SK-N-SH treated with all-trans-retinoic acid at 6 μM for 48 hours (cell line): Measurements from ENCODE around the gene LRRC73.

Experiments used
- ATAC-seq: fragments of 200-7000 bp; cut with Tn5 transposase; 3 replicates; pipeline ENCODE4 v1.9.1; 2020; ENCODE audit warnings: mild to moderate bottlenecking, moderate library complexity
- ARNTL ChIP-seq: fragments of 450-650 bp; formaldehyde crosslinking; IDR thresholded peaks from 2 replicates; pipeline ENCODE4 v1.5.0; 2020; ENCODE audit warnings: low read depth, mild to moderate bottlenecking, moderate library complexity, borderline replicate concordance
- BACH2 ChIP-seq: fragments of 250-450 bp; sonication (Bioruptor Pico); IDR thresholded peaks from 2 replicates; pipeline ENCODE4 v1.9.0; 2021; ENCODE audit warnings: mild to moderate bottlenecking, borderline replicate concordance
- CREB5 ChIP-seq: fragments of 250-450 bp; sonication (Bioruptor Pico); IDR thresholded peaks from 2 replicates; pipeline ENCODE4 v1.5.1; 2020; ENCODE audit warnings: low read depth, mild to moderate bottlenecking, moderate library complexity
- CSDC2 ChIP-seq: fragments of 250-450 bp; sonication (Bioruptor Pico); IDR thresholded peaks from 2 replicates; pipeline ENCODE4 v1.5.0; 2020; ENCODE audit warnings: mild to moderate bottlenecking, moderate library complexity
- ESRRG ChIP-seq: fragments of 250-450 bp; sonication (Bioruptor Pico); IDR thresholded peaks from 2 replicates; pipeline ENCODE4 v1.6.1; 2021; ENCODE audit warnings: mild to moderate bottlenecking
- ISL1 ChIP-seq: fragments of 250-450 bp; sonication (Bioruptor Pico); IDR thresholded peaks from 2 replicates; pipeline ENCODE4 v2.1.2; 2022; ENCODE audit warnings: mild to moderate bottlenecking, moderate library complexity
- POU6F1 ChIP-seq: fragments of 250-450 bp; sonication (Bioruptor Pico); IDR thresholded peaks from 2 replicates; pipeline ENCODE4 v1.8.0; 2021; ENCODE audit warnings: low read depth, mild to moderate bottlenecking, moderate library complexity, borderline replicate concordance
- PPARA ChIP-seq: fragments of 250-450 bp; sonication (Bioruptor Pico); IDR thresholded peaks from 2 replicates; pipeline ENCODE4 v1.5.0; 2020; ENCODE audit warnings: mild to moderate bottlenecking, borderline replicate concordance
- RARB ChIP-seq: fragments of 250-450 bp; sonication (Bioruptor Pico); IDR thresholded peaks from 2 replicates; pipeline ENCODE4 v1.8.0; 2021; ENCODE audit warnings: mild to moderate bottlenecking, moderate library complexity
- SNAI2 ChIP-seq: fragments of 250-450 bp; sonication (Bioruptor Pico); IDR thresholded peaks from 2 replicates; pipeline ENCODE4 v1.5.0; 2020; ENCODE audit warnings: mild to moderate bottlenecking, moderate library complexity
- TCF4 ChIP-seq: fragments of 250-450 bp; sonication (Bioruptor Pico); IDR thresholded peaks from 2 replicates; pipeline ENCODE4 v1.8.0; 2021; ENCODE audit warnings: mild to moderate bottlenecking, moderate library complexity, borderline replicate concordance
- TOX ChIP-seq: fragments of 250-450 bp; sonication (Bioruptor Pico); IDR thresholded peaks from 2 replicates; pipeline ENCODE4 v1.8.0; 2021; ENCODE audit warnings: mild to moderate bottlenecking, moderate library complexity, borderline replicate concordance
- TSHZ2 ChIP-seq: fragments of 250-450 bp; sonication (Bioruptor Pico); IDR thresholded peaks from 2 replicates; pipeline ENCODE4 v1.5.0; 2020; ENCODE audit warnings: mild to moderate bottlenecking, moderate library complexity
- ZFP3 ChIP-seq: fragments of 250-450 bp; sonication (Bioruptor Pico); IDR thresholded peaks from 2 replicates; pipeline ENCODE4 v1.5.0; 2020; ENCODE audit warnings: mild to moderate bottlenecking, moderate library complexity
- ZNF70 ChIP-seq: fragments of 450-650 bp; formaldehyde crosslinking; IDR thresholded peaks from 2 replicates; pipeline ENCODE4 v1.5.0; 2020; ENCODE audit warnings: mild to moderate bottlenecking, moderate library complexity
- TF ChIP-seq, protein P1 (sequence below): fragments of 250-450 bp; sonication (Bioruptor Pico); IDR thresholded peaks from 2 replicates; pipeline ENCODE4 v1.8.0; 2020; ENCODE audit warnings: mild to moderate bottlenecking, moderate library complexity, borderline replicate concordance
- TF ChIP-seq, protein P2 (sequence below): fragments of 250-450 bp; sonication (Bioruptor Pico); IDR thresholded peaks from 2 replicates; pipeline ENCODE4 v1.5.1; 2021; ENCODE audit warnings: mild to moderate bottlenecking, moderate library complexity

The LRRC73 gene

GRCh38 chr6:43504756-43505593 is 5.2 kb downstream of the LRRC73 start (continued):
- no peak for TF ChIP-seq CREB5 (CRISPR knock-in tag)
- no peak for TF ChIP-seq BACH2 (CRISPR knock-in tag)
- TF ChIP-seq RARB: no peak
- no peak for TF ChIP-seq ISL1
- TF ChIP-seq, protein P1, sequence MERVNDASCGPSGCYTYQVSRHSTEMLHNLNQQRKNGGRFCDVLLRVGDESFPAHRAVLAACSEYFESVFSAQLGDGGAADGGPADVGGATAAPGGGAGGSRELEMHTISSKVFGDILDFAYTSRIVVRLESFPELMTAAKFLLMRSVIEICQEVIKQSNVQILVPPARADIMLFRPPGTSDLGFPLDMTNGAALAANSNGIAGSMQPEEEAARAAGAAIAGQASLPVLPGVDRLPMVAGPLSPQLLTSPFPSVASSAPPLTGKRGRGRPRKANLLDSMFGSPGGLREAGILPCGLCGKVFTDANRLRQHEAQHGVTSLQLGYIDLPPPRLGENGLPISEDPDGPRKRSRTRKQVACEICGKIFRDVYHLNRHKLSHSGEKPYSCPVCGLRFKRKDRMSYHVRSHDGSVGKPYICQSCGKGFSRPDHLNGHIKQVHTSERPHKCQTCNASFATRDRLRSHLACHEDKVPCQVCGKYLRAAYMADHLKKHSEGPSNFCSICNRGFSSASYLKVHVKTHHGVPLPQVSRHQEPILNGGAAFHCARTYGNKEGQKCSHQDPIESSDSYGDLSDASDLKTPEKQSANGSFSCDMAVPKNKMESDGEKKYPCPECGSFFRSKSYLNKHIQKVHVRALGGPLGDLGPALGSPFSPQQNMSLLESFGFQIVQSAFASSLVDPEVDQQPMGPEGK (CRISPR knock-in tag): no peak
- no peak for TF ChIP-seq PPARA (CRISPR knock-in tag)
- no peak for TF ChIP-seq ESRRG (CRISPR knock-in tag)
- TF ChIP-seq TOX (CRISPR knock-in tag): no peak

GRCh38 chr6:43503443-43503842 is 6.7 kb downstream of the LRRC73 start:
- TF ChIP-seq TSHZ2 (CRISPR knock-in tag): no peak
- ATAC-seq: no peak

DNA sequence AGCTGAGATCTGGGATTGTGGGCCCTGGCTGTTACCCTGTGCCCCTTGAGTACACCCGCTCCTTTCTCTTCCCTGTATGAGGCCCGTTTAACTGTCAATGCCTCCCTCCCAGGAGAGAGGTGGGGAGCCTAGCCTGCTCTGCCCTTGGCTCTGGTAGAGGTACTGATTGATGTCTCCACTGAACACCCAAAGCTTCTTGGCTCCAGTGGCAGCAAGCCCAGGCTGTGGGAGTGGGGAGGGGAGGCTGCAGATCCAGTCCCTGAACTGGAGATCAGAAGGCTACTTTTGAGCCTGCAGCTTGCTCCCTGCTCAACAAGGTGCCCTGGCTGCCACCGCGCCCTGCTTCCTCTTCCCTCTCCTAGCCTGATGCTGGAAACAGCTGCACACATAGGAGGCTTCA is 7.5 kb downstream of the LRRC73 start:
- ATAC-seq: no peak
- TF ChIP-seq ARNTL (CRISPR knock-in tag): no peak
- TF ChIP-seq CREB5 (CRISPR knock-in tag): no peak
- no peak for TF ChIP-seq ZNF70
- no peak for TF ChIP-seq CSDC2 (CRISPR knock-in tag)
- TF ChIP-seq SNAI2 (CRISPR knock-in tag): no peak
- TF ChIP-seq, protein P1 (CRISPR knock-in tag): no peak
- no peak for TF ChIP-seq ZFP3 (CRISPR knock-in tag)
- TF ChIP-seq, protein P2, sequence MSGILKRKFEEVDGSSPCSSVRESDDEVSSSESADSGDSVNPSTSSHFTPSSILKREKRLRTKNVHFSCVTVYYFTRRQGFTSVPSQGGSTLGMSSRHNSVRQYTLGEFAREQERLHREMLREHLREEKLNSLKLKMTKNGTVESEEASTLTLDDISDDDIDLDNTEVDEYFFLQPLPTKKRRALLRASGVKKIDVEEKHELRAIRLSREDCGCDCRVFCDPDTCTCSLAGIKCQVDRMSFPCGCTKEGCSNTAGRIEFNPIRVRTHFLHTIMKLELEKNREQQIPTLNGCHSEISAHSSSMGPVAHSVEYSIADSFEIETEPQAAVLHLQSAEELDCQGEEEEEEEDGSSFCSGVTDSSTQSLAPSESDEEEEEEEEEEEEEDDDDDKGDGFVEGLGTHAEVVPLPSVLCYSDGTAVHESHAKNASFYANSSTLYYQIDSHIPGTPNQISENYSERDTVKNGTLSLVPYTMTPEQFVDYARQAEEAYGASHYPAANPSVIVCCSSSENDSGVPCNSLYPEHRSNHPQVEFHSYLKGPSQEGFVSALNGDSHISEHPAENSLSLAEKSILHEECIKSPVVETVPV (CRISPR knock-in tag): no peak
- TF ChIP-seq ESRRG (CRISPR knock-in tag): no peak
- no peak for TF ChIP-seq TOX (CRISPR knock-in tag)
- no peak for TF ChIP-seq BACH2 (CRISPR knock-in tag)
- no peak for TF ChIP-seq POU6F1
- TF ChIP-seq TCF4 (CRISPR knock-in tag): no peak
- no peak for TF ChIP-seq RARB
